A673 (cell line): ENCODE results near the gene HNRNPA0. TPM values are rescaled to one million over a fixed set of nuclear protein-coding genes. Genes with fewer than 3 reads are reported as not detected.

Experiments used
- BruUV-seq: library from RNA; stranded (reverse); fragments of 400-500 nt; replicated peaks from 2 replicates; lab custom pipeline; 2021; lab: Mats Ljungman, UMichigan
- CTCF ChIA-PET: fragments of 300-600 bp; sonication (Branson Sonifier 250); formaldehyde crosslinking; loops from one replicate; lab custom pipeline; 2022; ENCODE audit warnings: antibody characterized with exemption; lab: Charles Lee
- POLR2A ChIA-PET: fragments of 300-600 bp; sonication (Branson Sonifier 250); formaldehyde crosslinking; loops from one replicate; lab custom pipeline; 2022; ENCODE audit warnings: antibody characterized with exemption; ENCODE audit not compliant: low non-redundant PET; lab: Charles Lee
- DNase-seq: peaks from one replicate; pipeline ENCODE4 v3.0.0-alpha.2; 2015; ENCODE audit warnings: low spot score
- H3K27ac ChIP-seq: fragments of 200-600 bp; sonication (generic); 2 replicates; pipeline ENCODE4 v1.5.1; 2016; ENCODE audit warnings: mixed run types, low read depth, mild to moderate bottlenecking, mixed read lengths, antibody characterized with exemption, low read length; ENCODE audit not compliant: poor library complexity, severe bottlenecking
- H3K27me3 ChIP-seq: fragments of 200-600 bp; sonication (generic); replicated peaks from 2 replicates; pipeline ENCODE4 v1.6.1; 2017; ENCODE audit warnings: mixed run types, low read depth, mild to moderate bottlenecking, mixed read lengths, antibody characterized with exemption, low read length; ENCODE audit not compliant: insufficient read depth, poor library complexity
- H3K36me3 ChIP-seq: fragments of 200-600 bp; sonication (generic); 2 replicates; pipeline ENCODE4 v1.6.1; 2016; ENCODE audit warnings: mixed run types, mild to moderate bottlenecking, mixed read lengths, antibody characterized with exemption, low read length; ENCODE audit not compliant: insufficient read depth, poor library complexity, severe bottlenecking
- H3K4me1 ChIP-seq: fragments of 200-600 bp; sonication (generic); 2 replicates; pipeline ENCODE4 v1.6.1; 2017; ENCODE audit warnings: mixed run types, mild to moderate bottlenecking, mixed read lengths, antibody characterized with exemption, low read length; ENCODE audit not compliant: insufficient read depth, poor library complexity, severe bottlenecking
- H3K4me3 ChIP-seq: fragments of 200-600 bp; sonication (generic); 2 replicates; pipeline ENCODE4 v1.5.1; 2016; ENCODE audit warnings: low read depth, mixed run types, mild to moderate bottlenecking, mixed read lengths, low read length; ENCODE audit not compliant: poor library complexity, severe bottlenecking
- H3K9me3 ChIP-seq: fragments of 200-600 bp; sonication (generic); 2 replicates; pipeline ENCODE4 v1.6.1; 2016; ENCODE audit warnings: mixed run types, low read depth, mild to moderate bottlenecking, mixed read lengths, antibody characterized with exemption, low read length; ENCODE audit not compliant: poor library complexity, severe bottlenecking
- EZH2 ChIP-seq: fragments of 200-600 bp; sonication (generic); IDR thresholded peaks from 2 replicates; pipeline ENCODE4 v1.6.1; 2017; ENCODE audit warnings: borderline replicate concordance, low read depth, mild to moderate bottlenecking, mixed read lengths, antibody characterized with exemption, low read length; ENCODE audit not compliant: poor library complexity, severe bottlenecking
- intact Hi-C: fragments of 100-400 bp; cut with micrococcal nuclease; formaldehyde crosslinking; loops from one replicate; pipeline ENCODE4 v1.10.0; 2022; ENCODE audit not compliant: unreplicated experiment
- total RNA-seq: library from RNA; stranded (reverse); gene quantifications from 2 replicates; pipeline ENCODE4 v1.2.3, GENCODE V29; 2021
- TF ChIP-seq, protein P1 (sequence below): fragments of 300-800, 200-600 bp; sonication (generic); conservative IDR thresholded peaks from 2 replicates; pipeline ENCODE4 v1.5.1; 2017; ENCODE audit warnings: low read depth, mild to moderate bottlenecking, antibody characterized with exemption, low read length, moderate library complexity, mixed read lengths

The HNRNPA0 gene
- total RNA-seq, 1 experiment from 2014 or later: 56.2 TPM

DNA sequence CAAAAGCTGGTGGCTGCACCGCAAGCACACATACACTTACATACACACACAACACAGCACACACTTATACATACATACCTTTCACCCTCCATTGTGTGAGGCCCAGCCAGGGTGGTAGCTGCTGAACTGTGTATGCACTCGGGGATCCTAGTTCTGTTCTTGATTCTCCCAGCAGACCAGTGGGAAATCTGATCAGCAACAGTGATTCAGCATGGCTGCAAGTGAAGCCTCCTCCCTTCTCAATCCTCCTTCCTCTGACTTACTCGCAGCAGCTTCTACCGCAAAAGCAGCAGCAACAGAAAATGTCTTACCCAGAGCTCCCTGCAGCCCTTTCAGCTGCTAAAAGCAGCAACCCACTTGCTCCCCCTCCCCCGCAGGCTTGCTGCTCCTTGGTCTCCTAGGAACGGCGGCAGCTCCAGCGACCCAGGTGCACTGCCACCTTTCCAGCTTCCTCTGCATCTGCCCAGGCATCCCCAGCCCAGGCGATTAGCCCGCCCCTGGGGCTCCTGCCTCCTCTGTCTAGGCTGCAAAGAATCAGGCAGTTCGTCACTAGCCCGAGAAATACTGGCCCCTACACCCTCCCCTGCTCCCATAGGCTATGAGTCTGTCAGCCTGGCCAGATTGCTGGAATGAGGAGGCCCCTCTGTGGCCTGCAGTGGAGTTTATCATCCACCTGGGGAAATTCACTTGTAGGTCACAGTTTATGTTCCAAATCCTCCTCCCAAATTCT, 18.4 kb downstream of the HNRNPA0 start, which contains the start of gene KLHL3:
Gene KLHL3, minus strand, starts transcription at position 535 of the 730 bp plus-strand sequence. Its CDS starts 443 bp downstream, at position 92.
- Histone ChIP-seq H3K9me3 (peaks cover 3% of the 10 kb centered on the region), H3K4me3 (no peak within 1 kb of the TSS), H3K36me3 (no peaks in the 10 kb centered on the region), H3K4me1 (no peaks in the 10 kb centered on the region), H3K27me3 (peaks cover 3% of the 10 kb centered on the region), H3K27ac (no peak within 1 kb of the TSS)
- TF ChIP-seq, protein P1, sequence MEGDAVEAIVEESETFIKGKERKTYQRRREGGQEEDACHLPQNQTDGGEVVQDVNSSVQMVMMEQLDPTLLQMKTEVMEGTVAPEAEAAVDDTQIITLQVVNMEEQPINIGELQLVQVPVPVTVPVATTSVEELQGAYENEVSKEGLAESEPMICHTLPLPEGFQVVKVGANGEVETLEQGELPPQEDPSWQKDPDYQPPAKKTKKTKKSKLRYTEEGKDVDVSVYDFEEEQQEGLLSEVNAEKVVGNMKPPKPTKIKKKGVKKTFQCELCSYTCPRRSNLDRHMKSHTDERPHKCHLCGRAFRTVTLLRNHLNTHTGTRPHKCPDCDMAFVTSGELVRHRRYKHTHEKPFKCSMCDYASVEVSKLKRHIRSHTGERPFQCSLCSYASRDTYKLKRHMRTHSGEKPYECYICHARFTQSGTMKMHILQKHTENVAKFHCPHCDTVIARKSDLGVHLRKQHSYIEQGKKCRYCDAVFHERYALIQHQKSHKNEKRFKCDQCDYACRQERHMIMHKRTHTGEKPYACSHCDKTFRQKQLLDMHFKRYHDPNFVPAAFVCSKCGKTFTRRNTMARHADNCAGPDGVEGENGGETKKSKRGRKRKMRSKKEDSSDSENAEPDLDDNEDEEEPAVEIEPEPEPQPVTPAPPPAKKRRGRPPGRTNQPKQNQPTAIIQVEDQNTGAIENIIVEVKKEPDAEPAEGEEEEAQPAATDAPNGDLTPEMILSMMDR: no peak
- no peak for TF ChIP-seq EZH2
- DNase-seq: no peak
- ChIA-PET POLR2A (no interaction called here), CTCF (no interaction called here)
- no TSS peak for BruUV-seq
- intact Hi-C loops: no loop called here

DNA sequence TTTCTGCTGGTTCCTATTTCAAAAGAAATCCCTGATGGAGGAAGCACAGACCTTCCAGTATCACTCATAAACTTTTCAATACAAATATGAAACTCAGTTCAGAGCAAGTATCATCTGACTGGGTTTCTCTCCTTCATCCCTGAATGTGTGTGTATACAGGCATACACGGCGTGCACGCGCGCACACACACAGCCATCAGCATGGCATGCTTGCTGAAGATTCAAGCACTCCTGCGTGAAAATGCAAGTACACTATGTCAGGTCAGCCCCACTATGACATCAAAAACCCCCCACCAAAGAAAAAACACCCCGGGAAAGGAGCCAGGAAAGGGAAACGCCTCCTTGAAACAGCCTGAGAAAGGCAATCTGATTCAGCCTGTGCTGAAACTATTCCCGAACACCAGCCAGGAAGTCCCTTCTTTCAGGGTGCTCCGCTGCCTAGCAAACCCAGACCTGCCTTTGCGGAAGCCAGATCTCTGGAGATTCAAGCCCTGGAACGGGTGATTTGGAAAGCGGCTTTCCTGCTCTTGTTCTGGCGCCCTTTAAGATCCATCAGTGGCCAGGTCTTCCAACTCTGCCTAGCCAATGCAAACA, 19.1 kb downstream of the HNRNPA0 start:
- Histone ChIP-seq H3K4me3 (no peak overlapping the region), H3K4me1 (no peaks in the 10 kb centered on the region), H3K36me3 (no peaks in the 10 kb centered on the region), H3K27me3 (peaks cover 3% of the 10 kb centered on the region), H3K27ac (no peak overlapping the region), H3K9me3 (peaks cover 3% of the 10 kb centered on the region)
- ChIA-PET CTCF (no interaction called here), POLR2A (no interaction called here)
- DNase-seq: no peak
- intact Hi-C loops: no loop called here
- BruUV-seq: no TSS peak
- no peak for TF ChIP-seq EZH2
- TF ChIP-seq, protein P1: no peak

DNA sequence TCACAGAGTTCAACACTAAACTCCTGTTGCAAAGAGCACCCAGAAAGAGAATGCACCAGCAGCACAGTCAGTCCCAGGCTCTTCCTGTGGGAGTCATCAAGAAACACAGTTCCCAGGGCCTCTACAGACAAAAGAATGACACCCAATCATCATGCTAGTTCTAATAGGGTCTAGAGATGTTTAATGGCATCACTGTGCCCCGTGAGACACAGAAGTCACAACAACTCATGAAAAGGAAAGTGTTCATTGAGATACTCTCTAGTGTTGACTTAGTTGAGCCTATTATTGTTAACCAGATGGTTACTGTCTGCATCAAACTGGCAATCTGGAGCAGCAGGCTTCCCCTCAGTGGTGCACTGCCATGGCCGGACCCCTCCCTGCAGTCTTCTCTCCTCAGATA, 19.8 kb downstream of the HNRNPA0 start:
- H3K27me3 ChIP-seq: peaks cover 3% of the 10 kb centered on the region
- POLR2A ChIA-PET: no interaction called here
- intact Hi-C loops: no loop called here

More for the DNA sequence above, 19.8 kb downstream of the HNRNPA0 start:
- CTCF ChIA-PET: no interaction called here
- Histone ChIP-seq H3K36me3 (no peaks in the 10 kb centered on the region), H3K9me3 (peaks cover 3% of the 10 kb centered on the region), H3K4me1 (no peaks in the 10 kb centered on the region), H3K4me3 (no peak overlapping the region), H3K27ac (no peak overlapping the region)
- BruUV-seq: no TSS peak
- no peak for TF ChIP-seq EZH2
- TF ChIP-seq, protein P1: no peak
- no peak for DNase-seq
